Mesothelial cell of epicardium (in vitro differentiated cells): ENCODE data around the gene HNRNPH2. TPM values are rescaled to one million over a fixed set of nuclear protein-coding genes. Genes with fewer than 3 reads are reported as not detected.

Experiments
- DNase-seq, 2 experiments: peaks; one replicate each; pipeline ENCODE4 v3.0.0; 2021; ENCODE audit warnings: low spot score in 2 of 2; ENCODE audit not compliant: unreplicated experiment in 2 of 2
- H3K27ac Mint-ChIP-seq: 2 replicates; pipeline ENCODE4 v1.8.0; 2021; ENCODE audit warnings: mixed read lengths
- H3K27me3 Mint-ChIP-seq: 2 replicates; pipeline ENCODE4 v1.8.0; 2021; ENCODE audit warnings: low read depth, mixed read lengths
- H3K36me3 Mint-ChIP-seq: 2 replicates; pipeline ENCODE4 v1.8.0; 2021; ENCODE audit warnings: mixed read lengths
- H3K4me1 Mint-ChIP-seq: 2 replicates; pipeline ENCODE4 v1.8.0; 2021; ENCODE audit warnings: mixed read lengths
- H3K4me3 Mint-ChIP-seq: 2 replicates; pipeline ENCODE4 v1.8.0; 2021; ENCODE audit warnings: mild to moderate bottlenecking, moderate library complexity, mixed read lengths
- H3K9me3 Mint-ChIP-seq: 2 replicates; pipeline ENCODE4 v1.8.0; 2021; ENCODE audit warnings: mixed read lengths
- CTCF ChIP-seq: fragments of 200-600 bp; sonication (generic); IDR thresholded peaks from one replicate; pipeline ENCODE4 v1.5.0; 2021; ENCODE audit warnings: antibody characterized with exemption; ENCODE audit not compliant: unreplicated experiment
- total RNA-seq: library from RNA; stranded (reverse); gene quantifications from 3 replicates; pipeline ENCODE4 v1.2.1, GENCODE V29; 2021

HNRNPH2 gene
- total RNA-seq, 1 donor from 2014 or later = 63.0 TPM

- Mint-ChIP-seq H3K9me3 (peaks cover 19% of the 10 kb centered on the region), H3K36me3 (peaks cover 12% of the 10 kb centered on the region), H3K4me1 (peaks cover 45% of the 10 kb centered on the region), H3K27me3 (no peaks in the 10 kb centered on the region), H3K4me3 (peak overlapping the region; percentile 92), H3K27ac (peak overlapping the region; percentile 100)
- no peak for TF ChIP-seq CTCF
- DNase-seq = peak; percentile 36 to 63
Observed at GRCh38 chrX:101417981-101418841, 10.2 kb downstream of the HNRNPH2 start.

GRCh38 chrX:101419489-101419888, 11.5 kb downstream of the HNRNPH2 start:
- no peak for DNase-seq
- H3K27ac Mint-ChIP-seq = peak overlapping the region; percentile 92
- TF ChIP-seq CTCF = no peak
- H3K4me3 Mint-ChIP-seq = peak overlapping the region; percentile 92
- peaks cover 19% of the 10 kb centered on the region for H3K9me3 Mint-ChIP-seq
- H3K27me3 Mint-ChIP-seq = no peaks in the 10 kb centered on the region
- peaks cover 45% of the 10 kb centered on the region for H3K4me1 Mint-ChIP-seq
- H3K36me3 Mint-ChIP-seq = peaks cover 12% of the 10 kb centered on the region

- Mint-ChIP-seq H3K36me3 (peaks cover 37% of the 10 kb centered on the region), H3K9me3 (peaks cover 35% of the 10 kb centered on the region), H3K4me1 (no peaks in the 10 kb centered on the region), H3K4me3 (no peak overlapping the region), H3K27me3 (no peaks in the 10 kb centered on the region), H3K27ac (no peak overlapping the region)
- no peak for TF ChIP-seq CTCF
- no peak for DNase-seq
Observed at GRCh38 chrX:101427954-101428353, 19.9 kb downstream of the HNRNPH2 start.

GRCh38 chrX:101429934-101430333, 21.9 kb downstream of the HNRNPH2 start:
- Mint-ChIP-seq H3K27ac (no peak overlapping the region), H3K4me1 (no peaks in the 10 kb centered on the region), H3K36me3 (peaks cover 36% of the 10 kb centered on the region), H3K27me3 (no peaks in the 10 kb centered on the region), H3K9me3 (peaks cover 35% of the 10 kb centered on the region), H3K4me3 (no peak overlapping the region)
- no peak for TF ChIP-seq CTCF
- DNase-seq = no peak

GRCh38 chrX:101430457-101431078, 22.5 kb downstream of the HNRNPH2 start:
- Mint-ChIP-seq H3K27ac (no peak overlapping the region), H3K4me1 (no peaks in the 10 kb centered on the region), H3K4me3 (no peak overlapping the region), H3K36me3 (peaks cover 37% of the 10 kb centered on the region), H3K27me3 (no peaks in the 10 kb centered on the region), H3K9me3 (peaks cover 32% of the 10 kb centered on the region)
- DNase-seq = no peak
- TF ChIP-seq CTCF = no peak
